Cardiac muscle cell (in vitro differentiated cells and primary cell): ENCODE measurements around the gene ARHGAP31. TPM values are rescaled to one million over a fixed set of nuclear protein-coding genes. Genes with fewer than 3 reads are reported as not detected.

Experiments
- DNase-seq, 2 donors: peaks; one replicate each; pipeline versions ENCODE4 v3.0.0 to v3.0.0-alpha.2; 2010 to 2017; ENCODE audit warnings: low read depth in 1 of 2, low spot score in 1 of 2
- H3K27ac ChIP-seq: fragments of 200-600 bp; sonication (generic); 2 replicates; pipeline ENCODE4 v1.5.1; 2016
- H3K27me3 ChIP-seq: fragments of 200-600 bp; sonication (generic); 2 replicates; pipeline ENCODE4 v1.6.0; 2016; ENCODE audit warnings: control low read depth
- H3K36me3 ChIP-seq: fragments of 200-600 bp; sonication (generic); 2 replicates; pipeline ENCODE4 v1.5.1; 2016; ENCODE audit warnings: control low read depth
- H3K4me1 ChIP-seq: fragments of 200-600 bp; sonication (generic); 2 replicates; pipeline ENCODE4 v1.8.1; 2017; ENCODE audit warnings: low read depth, mild to moderate bottlenecking, mixed run types
- H3K4me3 ChIP-seq: fragments of 200-600 bp; sonication (generic); 2 replicates; pipeline ENCODE4 v1.5.1; 2016; ENCODE audit warnings: mild to moderate bottlenecking
- H3K9me3 ChIP-seq: fragments of 200-600 bp; sonication (generic); 2 replicates; pipeline ENCODE4 v1.5.1; 2017; ENCODE audit warnings: low read depth, mild to moderate bottlenecking, control low read depth
- CTCF ChIP-seq: IDR thresholded peaks from 2 replicates; pipeline ENCODE4 v1.5.1; 2012; ENCODE audit warnings: low read depth, mild to moderate bottlenecking, low read length
- polyA plus RNA-seq: library from polyadenylated mRNA; unstranded; fragments of >200 nt; fragmentation: Nextera tagmentation; extraction: Ambion mirVana; gene quantifications from 2 replicates; pipeline ENCODE4 v1.2.1, GENCODE V29; 2016
- total RNA-seq: library from RNA; depleted of rRNA; stranded (reverse); fragments of >200 nt; gene quantifications from 2 replicates; pipeline ENCODE4 v1.2.3, GENCODE V29; 2016

Gene ARHGAP31
- total and polyA plus RNA-seq, 2 experiments from 2014 or later: 23.9 to 60.6 TPM

- no peaks in the 10 kb centered on the region for H3K4me1 ChIP-seq
- DNase-seq: no peak
- H3K27ac ChIP-seq: no peak overlapping the region
- peaks cover 56% of the 10 kb centered on the region for H3K36me3 ChIP-seq
- no peaks in the 10 kb centered on the region for H3K27me3 ChIP-seq
- TF ChIP-seq CTCF: peak; percentile 12
- H3K4me3 ChIP-seq: no peak overlapping the region
- H3K9me3 ChIP-seq: no peaks in the 10 kb centered on the region
Measured at GRCh38 chr3:119388577-119388976, 94.4 kb downstream of the ARHGAP31 start.

GRCh38 chr3:119395923-119396358, 101.8 kb downstream of the ARHGAP31 start:
- peak overlapping the region; percentile 35 for H3K27ac ChIP-seq
- no peaks in the 10 kb centered on the region for H3K27me3 ChIP-seq
- no peak for TF ChIP-seq CTCF
- H3K4me3 ChIP-seq: no peak overlapping the region
- no peaks in the 10 kb centered on the region for H3K9me3 ChIP-seq
- DNase-seq: no peak
- H3K4me1 ChIP-seq: no peaks in the 10 kb centered on the region
- peaks cover 79% of the 10 kb centered on the region for H3K36me3 ChIP-seq

DNA sequence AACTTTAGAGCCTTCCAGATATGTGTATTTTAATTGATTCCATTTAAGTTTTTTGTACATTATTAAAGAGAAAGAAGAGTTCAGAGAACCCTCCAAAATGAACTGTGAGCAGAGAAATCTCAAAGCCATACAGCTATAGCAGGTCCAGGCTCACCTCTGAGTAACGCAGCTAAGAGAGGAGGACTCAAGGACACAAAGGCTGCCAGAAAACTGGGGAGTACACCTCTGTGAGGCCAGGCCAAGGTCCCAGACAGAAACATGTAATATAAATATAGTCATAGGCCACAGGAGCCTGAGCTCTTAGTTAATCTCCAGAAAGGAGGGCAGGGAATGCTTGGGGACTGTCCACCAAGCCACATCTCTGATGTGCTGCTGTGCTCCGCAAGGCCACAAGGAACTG, 102.7 kb downstream of the ARHGAP31 start:
- H3K4me3 ChIP-seq: no peak overlapping the region
- no peaks in the 10 kb centered on the region for H3K9me3 ChIP-seq
- no peaks in the 10 kb centered on the region for H3K27me3 ChIP-seq
- H3K4me1 ChIP-seq: no peaks in the 10 kb centered on the region
- DNase-seq: no peak
- no peak for TF ChIP-seq CTCF
- peaks cover 76% of the 10 kb centered on the region for H3K36me3 ChIP-seq
- H3K27ac ChIP-seq: no peak overlapping the region

- Histone ChIP-seq H3K36me3 (peaks cover 70% of the 10 kb centered on the region), H3K27me3 (no peaks in the 10 kb centered on the region), H3K9me3 (no peaks in the 10 kb centered on the region), H3K27ac (no peak overlapping the region), H3K4me3 (no peak overlapping the region), H3K4me1 (no peaks in the 10 kb centered on the region)
- no peak for TF ChIP-seq CTCF
- no peak for DNase-seq
Measured at GRCh38 chr3:119400466-119400865, 106.3 kb downstream of the ARHGAP31 start.

DNA sequence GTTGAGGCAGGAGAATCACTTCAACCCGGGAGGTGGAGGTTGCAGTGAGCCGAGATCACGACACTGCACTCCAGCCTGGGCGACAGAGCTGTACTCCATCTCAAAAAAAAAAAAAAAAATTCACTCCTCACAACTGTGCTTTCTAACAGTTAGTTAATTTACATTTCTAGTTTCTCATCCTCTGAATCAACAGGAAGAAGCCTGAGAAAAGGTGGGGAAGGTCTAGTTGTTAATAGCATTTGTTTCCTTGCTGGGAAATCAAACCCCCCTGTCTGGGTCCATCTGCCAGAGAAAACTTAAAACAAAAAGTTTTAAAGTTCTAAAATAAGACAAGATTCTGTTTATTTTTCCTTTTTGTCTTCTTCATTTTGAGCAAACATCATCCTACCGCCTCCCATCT, 106.9 kb downstream of the ARHGAP31 start:
- no peaks in the 10 kb centered on the region for H3K4me1 ChIP-seq
- H3K9me3 ChIP-seq: no peaks in the 10 kb centered on the region
- no peak for DNase-seq
- TF ChIP-seq CTCF: no peak
- H3K27me3 ChIP-seq: no peaks in the 10 kb centered on the region
- peaks cover 69% of the 10 kb centered on the region for H3K36me3 ChIP-seq
- no peak overlapping the region for H3K27ac ChIP-seq
- H3K4me3 ChIP-seq: no peak overlapping the region
